ENCODE results near the gene MEP1A. TPM values are rescaled to one million over a fixed set of nuclear protein-coding genes. Genes with fewer than 3 reads are reported as not detected.

The MEP1A gene
- total RNA-seq, 1 donor from 2014 or later, result not detected

DNA sequence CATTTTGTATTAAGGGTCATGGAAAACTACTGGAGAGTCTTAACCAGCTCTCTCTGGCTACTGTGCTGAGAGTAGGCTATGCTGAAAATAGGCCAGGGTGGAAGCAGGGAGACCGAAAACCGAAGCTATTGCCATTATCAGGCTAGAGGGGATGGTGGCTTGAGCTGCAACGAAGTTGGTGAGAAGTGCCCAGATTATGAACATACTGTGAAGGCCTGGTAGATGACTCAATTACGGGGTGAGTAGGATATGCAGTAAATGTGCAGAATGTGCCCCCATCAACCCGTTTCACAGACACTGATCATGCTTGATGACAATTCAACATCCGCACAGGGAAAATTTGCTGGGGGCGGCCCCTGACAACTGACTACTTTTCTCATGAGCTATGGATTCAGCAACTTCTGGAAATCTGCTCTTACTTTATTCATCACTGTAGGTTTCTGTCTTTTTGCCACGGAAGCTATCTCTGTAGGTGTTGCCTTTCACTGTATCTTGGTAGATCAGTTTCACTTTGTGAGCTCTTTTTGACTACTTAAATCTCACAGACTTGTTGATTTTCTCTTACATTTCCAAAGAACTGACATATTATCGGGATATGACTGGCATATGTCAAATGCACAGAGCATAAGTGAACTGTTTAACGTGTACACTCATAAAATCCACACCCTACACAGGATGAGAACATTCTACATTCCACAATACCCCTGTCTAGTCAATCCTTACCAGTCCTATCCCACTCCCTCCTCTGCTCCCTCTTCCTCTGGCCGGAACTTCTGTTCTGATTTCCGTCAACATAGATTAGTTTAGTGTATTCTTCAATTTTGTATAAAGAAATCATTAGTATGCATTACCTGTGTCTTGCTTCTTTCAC is 15.5 kb upstream of the MEP1A start:
- DNase-seq, result no peak
- no peaks in the 10 kb centered on the region for H3K9me3 ChIP-seq (replicated peaks)
- no peaks in the 10 kb centered on the region for H3K27me3 ChIP-seq (ENCODE audit: low read depth)
- no peaks in the 10 kb centered on the region for H3K36me3 ChIP-seq
- intact Hi-C loops (cut with micrococcal nuclease), result no loop called here
- no peak overlapping the region for H3K4me3 ChIP-seq
- TF ChIP-seq, protein P1, sequence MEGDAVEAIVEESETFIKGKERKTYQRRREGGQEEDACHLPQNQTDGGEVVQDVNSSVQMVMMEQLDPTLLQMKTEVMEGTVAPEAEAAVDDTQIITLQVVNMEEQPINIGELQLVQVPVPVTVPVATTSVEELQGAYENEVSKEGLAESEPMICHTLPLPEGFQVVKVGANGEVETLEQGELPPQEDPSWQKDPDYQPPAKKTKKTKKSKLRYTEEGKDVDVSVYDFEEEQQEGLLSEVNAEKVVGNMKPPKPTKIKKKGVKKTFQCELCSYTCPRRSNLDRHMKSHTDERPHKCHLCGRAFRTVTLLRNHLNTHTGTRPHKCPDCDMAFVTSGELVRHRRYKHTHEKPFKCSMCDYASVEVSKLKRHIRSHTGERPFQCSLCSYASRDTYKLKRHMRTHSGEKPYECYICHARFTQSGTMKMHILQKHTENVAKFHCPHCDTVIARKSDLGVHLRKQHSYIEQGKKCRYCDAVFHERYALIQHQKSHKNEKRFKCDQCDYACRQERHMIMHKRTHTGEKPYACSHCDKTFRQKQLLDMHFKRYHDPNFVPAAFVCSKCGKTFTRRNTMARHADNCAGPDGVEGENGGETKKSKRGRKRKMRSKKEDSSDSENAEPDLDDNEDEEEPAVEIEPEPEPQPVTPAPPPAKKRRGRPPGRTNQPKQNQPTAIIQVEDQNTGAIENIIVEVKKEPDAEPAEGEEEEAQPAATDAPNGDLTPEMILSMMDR (IDR thresholded peaks at IDR 0.05; ENCODE audit: borderline replicate concordance), result no peak
- H3K4me1 ChIP-seq, result peaks cover 7% of the 10 kb centered on the region
- H3K27ac ChIP-seq (replicated peaks), result no peak overlapping the region

GRCh38 chr6:46781478-46782378 is 11.5 kb upstream of the MEP1A start:
- no peak for DNase-seq
- Histone ChIP-seq H3K9me3 (replicated peaks) (no peaks in the 10 kb centered on the region), H3K27me3 (ENCODE audit: low read depth) (no peaks in the 10 kb centered on the region), H3K4me3 (no peak overlapping the region), H3K36me3 (no peaks in the 10 kb centered on the region), H3K27ac (replicated peaks) (no peak overlapping the region), H3K4me1 (no peaks in the 10 kb centered on the region)
- intact Hi-C loops (cut with micrococcal nuclease), result no loop called here
- TF ChIP-seq, protein P1 (IDR thresholded peaks at IDR 0.05; ENCODE audit: borderline replicate concordance), result peak; percentile 76

DNA sequence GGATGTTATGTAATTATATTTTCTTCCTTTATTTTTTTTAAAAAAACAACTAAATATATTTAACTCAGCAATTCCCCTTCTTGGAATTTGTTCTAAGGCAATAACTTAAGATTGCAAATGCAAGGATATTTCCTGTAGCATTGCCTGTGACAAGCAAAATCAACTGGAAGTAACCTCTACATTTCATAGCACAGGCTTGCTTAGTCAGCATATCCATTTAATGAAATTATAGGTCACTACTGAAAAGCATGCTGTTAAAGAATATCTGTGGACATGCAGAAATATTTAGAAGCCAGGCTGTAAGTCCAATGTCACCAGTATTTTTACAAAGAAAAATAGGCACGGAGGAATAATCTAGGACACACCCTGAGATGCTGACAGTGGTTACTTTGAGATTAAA is 8.7 kb upstream of the MEP1A start:
- H3K9me3 ChIP-seq (replicated peaks), result no peaks in the 10 kb centered on the region
- no peak overlapping the region for H3K27ac ChIP-seq (replicated peaks)
- H3K4me3 ChIP-seq, result no peak overlapping the region
- no peaks in the 10 kb centered on the region for H3K36me3 ChIP-seq
- no peaks in the 10 kb centered on the region for H3K4me1 ChIP-seq
- TF ChIP-seq, protein P1 (IDR thresholded peaks at IDR 0.05; ENCODE audit: borderline replicate concordance), result no peak
- no peaks in the 10 kb centered on the region for H3K27me3 ChIP-seq (ENCODE audit: low read depth)
- DNase-seq, result no peak
- intact Hi-C loops (cut with micrococcal nuclease), result no loop called here

- Histone ChIP-seq H3K4me1 (no peaks in the 10 kb centered on the region), H3K27ac (replicated peaks) (no peak overlapping the region), H3K9me3 (replicated peaks) (no peaks in the 10 kb centered on the region), H3K36me3 (no peaks in the 10 kb centered on the region), H3K4me3 (no peak overlapping the region), H3K27me3 (ENCODE audit: low read depth) (no peaks in the 10 kb centered on the region)
- no peak for DNase-seq
- TF ChIP-seq, protein P1 (IDR thresholded peaks at IDR 0.05; ENCODE audit: borderline replicate concordance), result no peak
- intact Hi-C loops (cut with micrococcal nuclease), result no loop called here
Measured at GRCh38 chr6:46787871-46788540, 5.2 kb upstream of the MEP1A start.

DNA sequence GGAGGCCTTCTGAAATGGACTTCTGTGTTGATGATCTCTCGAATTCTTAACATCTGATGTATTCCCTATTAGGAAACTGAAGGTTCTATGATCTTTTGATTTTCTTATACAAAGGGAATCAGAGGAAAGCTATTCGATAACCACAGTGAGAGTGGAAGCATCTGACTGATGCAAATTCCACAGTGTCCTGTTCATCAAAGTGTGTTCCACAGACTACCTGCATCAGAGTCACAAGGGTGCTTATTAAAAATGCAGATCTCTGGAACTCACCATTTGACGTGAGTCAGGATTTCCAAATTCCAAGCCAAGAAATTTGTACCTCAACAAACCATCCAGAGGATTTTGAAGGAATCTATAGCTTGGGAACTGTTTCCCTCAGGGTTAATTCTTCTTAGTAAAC is 4.4 kb upstream of the MEP1A start:
- Histone ChIP-seq H3K27me3 (ENCODE audit: low read depth) (no peaks in the 10 kb centered on the region), H3K4me3 (no peak overlapping the region), H3K36me3 (no peaks in the 10 kb centered on the region), H3K4me1 (no peaks in the 10 kb centered on the region), H3K9me3 (replicated peaks) (no peaks in the 10 kb centered on the region), H3K27ac (replicated peaks) (no peak overlapping the region)
- intact Hi-C loops (cut with micrococcal nuclease), result no loop called here
- TF ChIP-seq, protein P1 (IDR thresholded peaks at IDR 0.05; ENCODE audit: borderline replicate concordance), result no peak
- no peak for DNase-seq

Data from left ventricle myocardium inferior (tissue), 1 donor.